ENCODE measurements around the gene HRAS.

- TF ChIP-seq POLR2A (IDR thresholded peaks at IDR 0.05) (no peak), POLR2AphosphoS5 (IDR thresholded peaks at IDR 0.05) (no peak), CTCF (IDR thresholded peaks at IDR 0.05) (no peak), EP300 (IDR thresholded peaks at IDR 0.05) (no peak)
These were observed 49.2 kb downstream of the HRAS start for GRCh38 chr11:486189-486588.

All from gastroesophageal sphincter (tissue), 3 donors.